Brain microvascular endothelial cell (primary cell): ENCODE measurements around the gene SMIM31.

Experiments
- DNase-seq: peaks from one replicate; pipeline ENCODE4 v3.0.0-alpha.2; 2020
- H3K27ac ChIP-seq: fragments of 250-450 bp; sonication (Bioruptor Pico); 2 replicates; pipeline ENCODE4 v1.5.1; 2020; ENCODE audit warnings: mild to moderate bottlenecking, moderate library complexity
- H3K27me3 ChIP-seq: fragments of 250-450 bp; sonication (Bioruptor Pico); replicated peaks from 2 replicates; pipeline ENCODE4 v1.5.1; 2020; ENCODE audit warnings: mild to moderate bottlenecking
- H3K36me3 ChIP-seq: fragments of 250-450 bp; sonication (Bioruptor Pico); replicated peaks from 2 replicates; pipeline ENCODE4 v1.5.1; 2020; ENCODE audit warnings: mild to moderate bottlenecking
- H3K4me3 ChIP-seq: 2 replicates; pipeline ENCODE4 v1.5.1; 2011; ENCODE audit warnings: low read depth, mild to moderate bottlenecking, control low read depth, low read length, moderate library complexity
- in situ Hi-C: cut with HindIII; loops from 2 replicates; pipeline ENCODE4 v1.10.0; 2017; ENCODE audit warnings: low sequenced_read_pairs, low pct_ligation_motif_present
- TF ChIP-seq, protein P1 (sequence below): IDR thresholded peaks from 2 replicates; pipeline ENCODE4 v1.5.1; 2011; ENCODE audit warnings: low read depth, mild to moderate bottlenecking, moderate library complexity, low read length, control low read depth, inconsistent platforms; ENCODE audit errors: missing control alignments

The SMIM31 gene

GRCh38 chr4:164783976-164784375 lies 30.0 kb downstream of the SMIM31 start:
- DNase-seq: no peak
- Histone ChIP-seq H3K27ac (no peak overlapping the region), H3K4me3 (no peak overlapping the region), H3K27me3 (no peaks in the 10 kb centered on the region), H3K36me3 (no peaks in the 10 kb centered on the region)
- TF ChIP-seq, protein P1, sequence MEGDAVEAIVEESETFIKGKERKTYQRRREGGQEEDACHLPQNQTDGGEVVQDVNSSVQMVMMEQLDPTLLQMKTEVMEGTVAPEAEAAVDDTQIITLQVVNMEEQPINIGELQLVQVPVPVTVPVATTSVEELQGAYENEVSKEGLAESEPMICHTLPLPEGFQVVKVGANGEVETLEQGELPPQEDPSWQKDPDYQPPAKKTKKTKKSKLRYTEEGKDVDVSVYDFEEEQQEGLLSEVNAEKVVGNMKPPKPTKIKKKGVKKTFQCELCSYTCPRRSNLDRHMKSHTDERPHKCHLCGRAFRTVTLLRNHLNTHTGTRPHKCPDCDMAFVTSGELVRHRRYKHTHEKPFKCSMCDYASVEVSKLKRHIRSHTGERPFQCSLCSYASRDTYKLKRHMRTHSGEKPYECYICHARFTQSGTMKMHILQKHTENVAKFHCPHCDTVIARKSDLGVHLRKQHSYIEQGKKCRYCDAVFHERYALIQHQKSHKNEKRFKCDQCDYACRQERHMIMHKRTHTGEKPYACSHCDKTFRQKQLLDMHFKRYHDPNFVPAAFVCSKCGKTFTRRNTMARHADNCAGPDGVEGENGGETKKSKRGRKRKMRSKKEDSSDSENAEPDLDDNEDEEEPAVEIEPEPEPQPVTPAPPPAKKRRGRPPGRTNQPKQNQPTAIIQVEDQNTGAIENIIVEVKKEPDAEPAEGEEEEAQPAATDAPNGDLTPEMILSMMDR: no peak
- in situ Hi-C loops: no loop called here

DNA sequence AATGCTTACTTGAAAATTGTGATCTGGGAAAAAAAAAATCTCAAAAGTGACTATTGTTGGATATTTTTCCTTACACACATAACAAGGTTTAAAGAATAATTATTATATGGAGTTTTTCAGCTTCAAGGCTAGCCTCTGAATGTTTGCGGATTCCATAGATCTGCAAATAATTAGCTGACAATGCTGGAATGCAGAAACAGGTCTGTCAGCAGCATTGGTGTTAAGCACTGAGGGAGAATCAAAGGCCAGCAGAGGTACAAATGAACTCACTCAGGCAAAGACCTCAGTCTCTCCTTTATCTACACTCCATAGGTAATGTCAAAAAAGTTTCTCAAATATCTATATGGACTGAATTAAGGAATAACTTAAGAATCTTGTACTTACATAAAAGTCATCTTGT lies 35.1 kb downstream of the SMIM31 start:
- Histone ChIP-seq H3K4me3 (no peak overlapping the region), H3K27me3 (no peaks in the 10 kb centered on the region), H3K27ac (no peak overlapping the region), H3K36me3 (no peaks in the 10 kb centered on the region)
- TF ChIP-seq, protein P1: no peak
- no peak for DNase-seq
- in situ Hi-C loops: no loop called here

- TF ChIP-seq, protein P1: no peak
- in situ Hi-C loops: no loop called here
Observed at GRCh38 chr4:164790249-164790648, 36.3 kb downstream of the SMIM31 start.

DNA sequence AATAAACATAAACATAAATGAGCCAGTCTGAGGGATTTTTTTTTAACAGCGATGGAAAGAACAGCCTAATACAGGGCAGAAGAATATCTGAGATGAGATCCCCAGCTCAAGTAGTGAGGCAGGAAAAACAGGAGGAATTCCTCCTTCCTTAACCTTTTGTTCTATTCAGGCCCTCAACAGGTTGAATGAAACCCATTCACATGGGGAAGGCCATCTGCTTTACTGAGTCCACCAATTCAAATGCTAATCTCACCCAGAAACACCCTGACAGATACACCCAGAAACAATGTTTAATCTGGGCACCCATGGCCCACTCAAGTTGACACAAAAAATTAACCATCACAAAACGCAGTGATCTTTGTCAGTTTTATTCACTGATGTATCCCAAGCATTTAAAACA lies 45.5 kb downstream of the SMIM31 start:
- in situ Hi-C loops: no loop called here
- Histone ChIP-seq H3K36me3 (no peaks in the 10 kb centered on the region), H3K27ac (no peak overlapping the region), H3K27me3 (no peaks in the 10 kb centered on the region), H3K4me3 (no peak overlapping the region)
- TF ChIP-seq, protein P1: no peak
- DNase-seq: no peak

More at GRCh38 chr4:164790249-164790648, 36.3 kb downstream of the SMIM31 start:
- H3K36me3 ChIP-seq: no peaks in the 10 kb centered on the region
- H3K27me3 ChIP-seq: no peaks in the 10 kb centered on the region
- no peak for DNase-seq
- no peak overlapping the region for H3K27ac ChIP-seq
- no peak overlapping the region for H3K4me3 ChIP-seq

DNA sequence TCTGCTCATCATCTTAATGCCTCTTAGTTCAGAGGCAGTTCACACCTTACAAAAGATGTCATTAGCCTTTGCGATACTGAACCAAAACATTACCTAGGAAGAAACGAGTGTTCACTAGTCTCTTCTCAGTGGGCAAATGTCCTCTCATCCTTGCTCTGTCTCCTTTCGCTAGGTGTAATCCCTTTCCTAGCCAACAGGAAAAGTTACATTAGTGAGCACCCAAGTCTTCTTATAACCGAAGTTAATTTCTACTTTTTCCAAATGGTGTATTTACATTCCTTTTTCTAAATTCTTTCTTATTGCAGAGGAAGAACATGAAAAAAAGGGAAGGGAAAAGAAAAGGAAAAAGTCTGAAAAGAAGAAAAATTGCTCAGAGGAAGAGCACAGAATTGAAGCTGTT lies 46.9 kb downstream of the SMIM31 start:
- in situ Hi-C loops: no loop called here

More for the DNA sequence above, 46.9 kb downstream of the SMIM31 start:
- DNase-seq: no peak
- no peak overlapping the region for H3K27ac ChIP-seq
- TF ChIP-seq, protein P1: no peak
- no peaks in the 10 kb centered on the region for H3K36me3 ChIP-seq
- no peaks in the 10 kb centered on the region for H3K27me3 ChIP-seq
- no peak overlapping the region for H3K4me3 ChIP-seq
